ENCODE measurements around the gene LDHA. TPM values are rescaled to one million over a fixed set of nuclear protein-coding genes. Genes with fewer than 3 reads are reported as not detected.
A peak's percentile ranks its signal among the peaks of the same experiment; 100 is the strongest.
"Not testable (repeated sequence)": the region's sequence is repeated elsewhere in the genome, so short reads cannot be mapped to it uniquely, and the experiment has no call there.

The LDHA gene
- total RNA-seq, 4 donors from 2014 or later, result 403 to 946 (median 700) TPM

DNA sequence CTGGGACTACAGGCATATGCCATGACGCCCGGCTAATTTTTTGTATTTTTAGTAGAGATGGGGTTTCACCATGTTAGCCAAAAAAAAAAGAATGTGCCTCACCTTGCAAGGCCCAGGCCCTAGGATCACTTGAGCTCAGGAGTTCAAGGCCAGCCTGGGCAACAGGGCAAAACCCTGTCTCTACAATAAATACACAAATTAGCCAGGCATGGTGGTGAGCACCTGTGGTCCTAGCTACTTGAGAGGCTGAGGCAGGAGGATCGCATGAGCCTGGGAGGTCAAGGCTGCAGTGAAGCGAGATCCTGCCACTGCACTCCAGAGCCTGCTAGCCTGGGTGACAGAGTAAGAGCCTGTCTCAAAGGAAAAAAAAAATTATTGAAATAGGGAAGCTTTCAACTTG lies 9.7 kb downstream of the LDHA start:
- DNase-seq (ENCODE audit: low spot score) (no peak), ATAC-seq (ENCODE audit: low FRiP score) (no peak)
- TF ChIP-seq, protein P1, sequence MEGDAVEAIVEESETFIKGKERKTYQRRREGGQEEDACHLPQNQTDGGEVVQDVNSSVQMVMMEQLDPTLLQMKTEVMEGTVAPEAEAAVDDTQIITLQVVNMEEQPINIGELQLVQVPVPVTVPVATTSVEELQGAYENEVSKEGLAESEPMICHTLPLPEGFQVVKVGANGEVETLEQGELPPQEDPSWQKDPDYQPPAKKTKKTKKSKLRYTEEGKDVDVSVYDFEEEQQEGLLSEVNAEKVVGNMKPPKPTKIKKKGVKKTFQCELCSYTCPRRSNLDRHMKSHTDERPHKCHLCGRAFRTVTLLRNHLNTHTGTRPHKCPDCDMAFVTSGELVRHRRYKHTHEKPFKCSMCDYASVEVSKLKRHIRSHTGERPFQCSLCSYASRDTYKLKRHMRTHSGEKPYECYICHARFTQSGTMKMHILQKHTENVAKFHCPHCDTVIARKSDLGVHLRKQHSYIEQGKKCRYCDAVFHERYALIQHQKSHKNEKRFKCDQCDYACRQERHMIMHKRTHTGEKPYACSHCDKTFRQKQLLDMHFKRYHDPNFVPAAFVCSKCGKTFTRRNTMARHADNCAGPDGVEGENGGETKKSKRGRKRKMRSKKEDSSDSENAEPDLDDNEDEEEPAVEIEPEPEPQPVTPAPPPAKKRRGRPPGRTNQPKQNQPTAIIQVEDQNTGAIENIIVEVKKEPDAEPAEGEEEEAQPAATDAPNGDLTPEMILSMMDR (IDR thresholded peaks at IDR 0.05), result no peak

DNA sequence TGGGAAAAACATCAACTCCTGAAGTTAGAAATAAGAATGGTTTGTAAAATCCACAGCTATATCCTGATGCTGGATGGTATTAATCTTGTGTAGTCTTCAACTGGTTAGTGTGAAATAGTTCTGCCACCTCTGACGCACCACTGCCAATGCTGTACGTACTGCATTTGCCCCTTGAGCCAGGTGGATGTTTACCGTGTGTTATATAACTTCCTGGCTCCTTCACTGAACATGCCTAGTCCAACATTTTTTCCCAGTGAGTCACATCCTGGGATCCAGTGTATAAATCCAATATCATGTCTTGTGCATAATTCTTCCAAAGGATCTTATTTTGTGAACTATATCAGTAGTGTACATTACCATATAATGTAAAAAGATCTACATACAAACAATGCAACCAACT lies 13.0 kb downstream of the LDHA start:
- ATAC-seq (ENCODE audit: low FRiP score), result peak; percentile 28
- not testable (repeated sequence) for DNase-seq (ENCODE audit: low spot score)

DNA sequence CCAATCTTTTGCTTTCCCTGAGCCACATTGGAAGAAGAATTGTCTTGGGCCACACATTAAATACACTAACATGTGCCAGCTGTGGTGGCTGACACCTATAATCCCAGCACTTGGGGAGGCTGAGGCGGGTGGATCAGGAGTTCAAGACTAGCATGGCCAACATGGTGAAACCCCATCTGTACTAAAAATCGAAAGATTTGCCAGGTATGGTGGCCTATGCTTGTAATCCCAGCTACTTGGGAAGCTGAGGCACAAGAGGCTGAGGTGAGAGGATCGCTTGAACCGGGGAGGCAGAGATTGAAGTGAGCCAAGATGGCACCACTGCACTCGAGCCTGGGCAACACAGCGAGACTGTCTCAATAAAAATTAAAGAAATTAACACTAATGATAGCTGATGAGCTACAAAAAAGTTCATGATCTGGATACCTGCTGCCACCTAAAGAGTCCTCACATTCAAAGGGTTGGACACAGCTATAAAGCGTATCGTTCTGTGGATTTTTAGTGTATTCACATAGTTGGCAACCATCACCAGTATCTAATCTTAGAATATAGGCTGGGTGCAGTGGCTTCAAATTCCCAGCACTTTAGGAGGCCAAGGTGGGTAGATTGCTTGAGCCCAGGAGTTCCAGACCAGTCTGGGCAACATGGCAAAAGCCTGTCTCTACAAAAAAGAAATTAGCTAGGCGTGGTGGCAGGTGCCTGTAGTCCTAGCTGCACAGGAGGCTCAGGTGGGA lies 14.4 kb downstream of the LDHA start:
- TF ChIP-seq, protein P1 (IDR thresholded peaks at IDR 0.05), result no peak
- no peak for ATAC-seq (ENCODE audit: low FRiP score)
- no peak for DNase-seq (ENCODE audit: low spot score)

DNA sequence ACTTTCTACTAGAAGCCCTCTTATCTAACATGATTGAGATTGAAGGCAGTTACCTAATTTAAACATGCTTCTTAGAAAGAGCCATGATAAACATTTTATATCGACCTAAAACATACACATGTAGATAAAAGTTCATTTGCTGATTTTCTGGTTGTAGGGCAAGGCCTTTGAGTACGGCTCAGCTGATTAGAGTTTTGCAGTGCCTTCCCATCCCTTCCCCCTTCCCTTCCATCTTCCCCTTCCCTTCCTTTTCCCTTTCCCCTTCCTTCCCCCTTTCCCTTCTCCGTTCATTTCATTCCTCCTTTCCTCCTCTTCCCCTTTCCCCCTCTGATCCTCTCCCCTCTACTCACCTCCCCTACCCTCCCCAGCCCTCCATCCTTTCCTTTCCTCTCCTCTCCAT lies 22.1 kb downstream of the LDHA start:
- ATAC-seq (ENCODE audit: low FRiP score) (no peak), DNase-seq (ENCODE audit: low spot score) (no peak)
- TF ChIP-seq, protein P1 (IDR thresholded peaks at IDR 0.05), result no peak

DNA sequence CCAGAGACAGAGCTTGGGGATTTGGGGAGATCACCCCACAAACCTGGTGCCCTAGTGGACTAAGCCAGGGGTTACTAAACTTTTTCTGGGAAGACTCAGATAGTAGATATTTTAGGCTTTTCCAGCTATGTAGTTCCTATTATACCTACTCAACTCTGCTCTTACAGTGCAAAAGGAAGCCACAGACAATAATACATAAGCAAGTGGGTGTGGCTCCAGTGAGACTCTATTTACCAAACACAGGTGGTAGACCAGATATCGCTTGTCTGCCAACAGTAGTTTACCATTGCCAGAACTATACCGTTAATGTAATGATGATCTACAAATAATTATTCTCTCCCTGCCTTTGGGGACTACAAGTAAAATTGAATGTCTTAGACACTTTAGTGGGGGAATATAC lies 24.7 kb downstream of the LDHA start:
- DNase-seq (ENCODE audit: low spot score) (no peak), ATAC-seq (ENCODE audit: low FRiP score) (no peak)
- TF ChIP-seq, protein P1 (IDR thresholded peaks at IDR 0.05), result no peak

DNA sequence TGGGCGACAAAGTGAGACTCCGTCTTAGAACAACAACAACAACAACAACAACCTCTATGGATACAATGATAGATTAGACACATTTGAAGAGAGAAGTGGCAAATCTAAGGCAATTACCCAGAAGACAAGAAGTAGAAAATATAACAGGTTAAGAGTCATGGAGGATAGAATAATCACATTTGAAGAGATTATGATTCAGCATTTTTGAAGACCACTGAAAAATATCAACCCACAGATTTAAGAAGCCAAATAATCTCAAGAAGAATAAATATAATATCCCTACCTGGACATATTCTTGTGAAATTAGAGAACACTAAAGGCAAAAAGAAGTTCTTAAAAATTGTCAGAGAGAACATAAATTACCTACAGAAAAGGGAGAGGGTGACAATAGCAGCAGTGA lies 25.7 kb downstream of the LDHA start:
- DNase-seq (ENCODE audit: low spot score) (no peak), ATAC-seq (ENCODE audit: low FRiP score) (no peak)
- TF ChIP-seq, protein P1 (IDR thresholded peaks at IDR 0.05), result no peak

DNA sequence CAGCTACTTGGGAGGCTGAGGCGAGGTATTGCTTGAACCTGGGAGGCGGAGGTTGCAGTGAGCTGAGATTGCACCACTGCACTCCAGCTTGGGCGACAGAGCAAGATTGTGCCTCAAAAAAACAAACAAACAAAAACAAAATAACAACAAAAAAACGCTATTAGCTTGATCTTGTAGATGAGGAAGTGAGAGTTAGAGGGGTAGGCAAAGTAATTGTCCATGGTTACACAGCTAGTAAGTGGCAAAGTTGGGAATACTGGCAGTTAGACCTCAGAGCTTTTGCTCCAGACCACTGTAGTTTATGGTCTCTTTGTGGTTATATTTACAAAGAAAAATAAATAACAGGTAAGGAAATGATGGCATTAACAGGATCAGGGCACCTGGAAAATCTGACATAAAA lies 32.9 kb downstream of the LDHA start:
- ATAC-seq (ENCODE audit: low FRiP score), result no peak
- DNase-seq (ENCODE audit: low spot score), result no peak
- TF ChIP-seq, protein P1 (IDR thresholded peaks at IDR 0.05), result no peak
